Muscle of leg (tissue), 16 donors: ENCODE measurements around the gene CCDC33. TPM values are rescaled to one million over a fixed set of nuclear protein-coding genes. Genes with fewer than 3 reads are reported as not detected.

Experiments
- DNase-seq: peaks from one replicate; pipeline ENCODE4 v3.0.0; 2013
- H3K27ac ChIP-seq: one replicate; pipeline ENCODE4 v1.5.1; 2013; ENCODE audit warnings: mild to moderate bottlenecking, low read length, control low read depth
- H3K27me3 ChIP-seq: one replicate; pipeline ENCODE4 v1.6.1; 2013; ENCODE audit warnings: low read length; ENCODE audit not compliant: control insufficient read depth, insufficient read depth
- H3K36me3 ChIP-seq: one replicate; pipeline ENCODE4 v1.6.1; 2013; ENCODE audit warnings: low read length; ENCODE audit not compliant: control insufficient read depth, insufficient read depth
- H3K4me1 ChIP-seq: one replicate; pipeline ENCODE4 v1.6.1; 2013; ENCODE audit warnings: low read length; ENCODE audit not compliant: control insufficient read depth, insufficient read depth
- H3K4me3 ChIP-seq: one replicate; pipeline ENCODE4 v1.5.1; 2013; ENCODE audit warnings: low read length, control low read depth
- H3K9me3 ChIP-seq: replicated peaks from 2 replicates; pipeline ENCODE4 v1.6.1; 2013; ENCODE audit warnings: low read depth, low read length; ENCODE audit not compliant: control insufficient read depth
- WGBS: methylation state at CpG from one replicate; pipeline ENCODE4 v1.1.5; 2013; ENCODE audit warnings: missing lambda C conversion rate; ENCODE audit not compliant: insufficient coverage; 5-methylcytosine and 5-hydroxymethylcytosine counted together
- long read RNA-seq, 11 donors: transcript quantifications; one replicate each; lab custom pipeline, GENCODE V29; 2026
- polyA plus RNA-seq, 8 donors: library from polyadenylated mRNA; unstranded; fragments of 120-200 nt; gene quantifications; one replicate each; pipeline versions ENCODE4 v1.2.1 to v1.2.3, GENCODE V29; 2013; ENCODE audit warnings: inconsistent platforms in 1 of 8, low replicate concordance in 1 of 8; ENCODE audit not compliant: insufficient read length in 8 of 8, insufficient read depth in 1 of 8
- total RNA-seq: library from RNA; stranded (reverse); fragments of 120-200 nt; gene quantifications from one replicate; pipeline ENCODE4 v1.2.4, GENCODE V29; 2013

Gene CCDC33
- total RNA-seq (0.04 TPM), polyA plus RNA-seq (under 1 TPM in 5 of 8 donors, not detected in 3; 0.11 to 0.36 (median 0.30) TPM)
- long read RNA-seq, donor 1, result 0 reads
- long read RNA-seq, donor 2, result 0 reads
- long read RNA-seq, donor 3, result 0 reads
- long read RNA-seq, donor 4, result 0 reads
- long read RNA-seq, donor 5, result 0 reads
- long read RNA-seq, donor 6, result 0 reads
- long read RNA-seq, donor 7, result 0 reads
- long read RNA-seq, donor 8, result 0 reads
- long read RNA-seq, donor 9, result 0 reads
- long read RNA-seq, donor 10, result 0 reads
- long read RNA-seq, donor 11, result 0 reads

GRCh38 chr15:74235962-74236361, at the start of gene CCDC33:
Gene CCDC33 (plus strand): TSS chr15:74236326. CDS start chr15:74236720, 394 bp downstream.
- no peak within 1 kb of the TSS for H3K4me3 ChIP-seq
- no peak for DNase-seq
- peaks cover 4% of the 10 kb centered on the region for H3K27me3 ChIP-seq
- H3K36me3 ChIP-seq, result no peaks in the 10 kb centered on the region
- H3K4me1 ChIP-seq, result peaks cover 32% of the 10 kb centered on the region
- no peak within 1 kb of the TSS for H3K27ac ChIP-seq
- 80% methylated on average over 6 of the region's 6 CpGs for WGBS
- no peaks in the 10 kb centered on the region for H3K9me3 ChIP-seq

GRCh38 chr15:74188216-74188615, 47.9 kb upstream of the CCDC33 start:
- no peak overlapping the region for H3K27ac ChIP-seq
- H3K9me3 ChIP-seq, result no peaks in the 10 kb centered on the region
- H3K36me3 ChIP-seq, result no peaks in the 10 kb centered on the region
- peaks cover 9% of the 10 kb centered on the region for H3K4me1 ChIP-seq
- DNase-seq, result no peak
- 95% methylated on average over 9 of the region's 11 CpGs for WGBS
- no peak overlapping the region for H3K4me3 ChIP-seq
- no peaks in the 10 kb centered on the region for H3K27me3 ChIP-seq

GRCh38 chr15:74191798-74192197, 44.3 kb upstream of the CCDC33 start:
- Histone ChIP-seq H3K36me3 (no peaks in the 10 kb centered on the region), H3K27me3 (no peaks in the 10 kb centered on the region), H3K4me1 (peaks cover 27% of the 10 kb centered on the region), H3K4me3 (no peak overlapping the region), H3K9me3 (no peaks in the 10 kb centered on the region), H3K27ac (no peak overlapping the region)
- no peak for DNase-seq
- WGBS, result 60% methylated on average over 3 of the region's 3 CpGs

- DNase-seq, result no peak
- Histone ChIP-seq H3K9me3 (no peaks in the 10 kb centered on the region), H3K4me3 (no peak overlapping the region), H3K27me3 (no peaks in the 10 kb centered on the region), H3K27ac (no peak overlapping the region), H3K4me1 (peaks cover 29% of the 10 kb centered on the region), H3K36me3 (no peaks in the 10 kb centered on the region)
- 68% methylated on average over 3 of the region's 5 CpGs for WGBS
Measured at GRCh38 chr15:74192751-74193150, 43.4 kb upstream of the CCDC33 start.

GRCh38 chr15:74193299-74193718, 42.8 kb upstream of the CCDC33 start:
- WGBS, result 65% methylated on average over 3 of the region's 4 CpGs
- Histone ChIP-seq H3K36me3 (no peaks in the 10 kb centered on the region), H3K4me1 (peaks cover 29% of the 10 kb centered on the region), H3K4me3 (no peak overlapping the region), H3K27me3 (no peaks in the 10 kb centered on the region), H3K9me3 (no peaks in the 10 kb centered on the region), H3K27ac (no peak overlapping the region)
- DNase-seq, result no peak

- Histone ChIP-seq H3K4me3 (no peak overlapping the region), H3K27ac (no peak overlapping the region), H3K27me3 (no peaks in the 10 kb centered on the region), H3K36me3 (no peaks in the 10 kb centered on the region), H3K9me3 (no peaks in the 10 kb centered on the region), H3K4me1 (peaks cover 29% of the 10 kb centered on the region)
- no peak for DNase-seq
- 80% methylated on average over 1 of the region's 6 CpGs for WGBS
Measured at GRCh38 chr15:74193905-74194304, 42.2 kb upstream of the CCDC33 start.

GRCh38 chr15:74194572-74195559, 41.3 kb upstream of the CCDC33 start:
- Histone ChIP-seq H3K4me3 (no peak overlapping the region), H3K27me3 (no peaks in the 10 kb centered on the region), H3K9me3 (no peaks in the 10 kb centered on the region), H3K4me1 (peaks cover 29% of the 10 kb centered on the region), H3K27ac (no peak overlapping the region), H3K36me3 (no peaks in the 10 kb centered on the region)
- 93% methylated on average over 8 of the region's 13 CpGs for WGBS
- no peak for DNase-seq

- WGBS, result 53% methylated on average over 4 of the region's 7 CpGs
- Histone ChIP-seq H3K4me1 (peaks cover 40% of the 10 kb centered on the region), H3K27ac (no peak overlapping the region), H3K9me3 (no peaks in the 10 kb centered on the region), H3K27me3 (peaks cover 2% of the 10 kb centered on the region), H3K36me3 (no peaks in the 10 kb centered on the region), H3K4me3 (no peak overlapping the region)
- DNase-seq, result peak; percentile 60
Measured at GRCh38 chr15:74196175-74196574, 40.0 kb upstream of the CCDC33 start.

- Histone ChIP-seq H3K27ac (no peak overlapping the region), H3K4me3 (no peak overlapping the region), H3K27me3 (peaks cover 2% of the 10 kb centered on the region), H3K36me3 (no peaks in the 10 kb centered on the region), H3K9me3 (no peaks in the 10 kb centered on the region), H3K4me1 (peaks cover 44% of the 10 kb centered on the region)
- no peak for DNase-seq
- WGBS, result 100% methylated on average over 4 of the region's 9 CpGs
Measured at GRCh38 chr15:74197176-74197965, 38.8 kb upstream of the CCDC33 start.
